A673 (cell line): ENCODE measurements around the gene PRR27.

Source experiments
- EZH2 ChIP-seq: fragments of 200-600 bp; sonication (generic); IDR thresholded peaks from 2 replicates; pipeline ENCODE4 v1.6.1; 2017; ENCODE audit warnings: borderline replicate concordance, low read depth, mild to moderate bottlenecking, mixed read lengths, antibody characterized with exemption, low read length; ENCODE audit not compliant: poor library complexity, severe bottlenecking
- TF ChIP-seq, protein P1 (sequence below): fragments of 300-800, 200-600 bp; sonication (generic); conservative IDR thresholded peaks from 2 replicates; pipeline ENCODE4 v1.5.1; 2017; ENCODE audit warnings: low read depth, mild to moderate bottlenecking, antibody characterized with exemption, low read length, moderate library complexity, mixed read lengths

DNA sequence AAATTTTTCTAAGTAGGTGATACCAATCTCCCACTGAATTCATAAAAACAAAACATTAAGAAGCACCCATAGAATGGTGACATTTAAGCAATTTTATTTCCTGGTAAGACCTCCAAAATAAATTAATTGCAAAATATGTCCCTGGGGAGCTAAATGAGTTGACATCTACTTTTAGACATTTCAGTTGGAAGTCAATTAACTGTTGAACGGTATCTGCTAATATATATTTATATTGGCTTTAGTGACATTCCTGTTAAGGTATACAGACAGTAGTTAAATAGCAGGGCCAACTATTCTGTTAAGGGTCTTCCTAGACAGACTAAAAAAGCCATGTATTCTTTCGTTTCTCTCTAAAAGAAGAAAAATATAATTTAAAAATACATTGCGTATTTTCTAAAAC is at the start of gene PRR27:
- TF ChIP-seq, protein P1, sequence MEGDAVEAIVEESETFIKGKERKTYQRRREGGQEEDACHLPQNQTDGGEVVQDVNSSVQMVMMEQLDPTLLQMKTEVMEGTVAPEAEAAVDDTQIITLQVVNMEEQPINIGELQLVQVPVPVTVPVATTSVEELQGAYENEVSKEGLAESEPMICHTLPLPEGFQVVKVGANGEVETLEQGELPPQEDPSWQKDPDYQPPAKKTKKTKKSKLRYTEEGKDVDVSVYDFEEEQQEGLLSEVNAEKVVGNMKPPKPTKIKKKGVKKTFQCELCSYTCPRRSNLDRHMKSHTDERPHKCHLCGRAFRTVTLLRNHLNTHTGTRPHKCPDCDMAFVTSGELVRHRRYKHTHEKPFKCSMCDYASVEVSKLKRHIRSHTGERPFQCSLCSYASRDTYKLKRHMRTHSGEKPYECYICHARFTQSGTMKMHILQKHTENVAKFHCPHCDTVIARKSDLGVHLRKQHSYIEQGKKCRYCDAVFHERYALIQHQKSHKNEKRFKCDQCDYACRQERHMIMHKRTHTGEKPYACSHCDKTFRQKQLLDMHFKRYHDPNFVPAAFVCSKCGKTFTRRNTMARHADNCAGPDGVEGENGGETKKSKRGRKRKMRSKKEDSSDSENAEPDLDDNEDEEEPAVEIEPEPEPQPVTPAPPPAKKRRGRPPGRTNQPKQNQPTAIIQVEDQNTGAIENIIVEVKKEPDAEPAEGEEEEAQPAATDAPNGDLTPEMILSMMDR, result no peak
- no peak for TF ChIP-seq EZH2
